Mammary epithelial cell (primary cell): Measurements from ENCODE around the gene TAGLN.

ENCODE experiments used
- EZH2 ChIP-seq: IDR thresholded peaks from 2 replicates; pipeline ENCODE4 v1.6.1; 2012; ENCODE audit warnings: low read length, inconsistent platforms, borderline replicate concordance
- TF ChIP-seq, protein P1 (sequence below), 2 donors: IDR thresholded peaks in 1 of 2; conservative IDR thresholded peaks in 1 of 2; 2 replicates each; pipeline ENCODE4 v1.5.1; 2011 to 2012; ENCODE audit warnings: inconsistent platforms in 2 of 2, low read length in 2 of 2, mild to moderate bottlenecking in 2 of 2, control low read depth in 1 of 2, low read depth in 1 of 2; ENCODE audit not compliant: insufficient read depth in 1 of 2; ENCODE audit errors: extremely low read depth in 1 of 2

DNA sequence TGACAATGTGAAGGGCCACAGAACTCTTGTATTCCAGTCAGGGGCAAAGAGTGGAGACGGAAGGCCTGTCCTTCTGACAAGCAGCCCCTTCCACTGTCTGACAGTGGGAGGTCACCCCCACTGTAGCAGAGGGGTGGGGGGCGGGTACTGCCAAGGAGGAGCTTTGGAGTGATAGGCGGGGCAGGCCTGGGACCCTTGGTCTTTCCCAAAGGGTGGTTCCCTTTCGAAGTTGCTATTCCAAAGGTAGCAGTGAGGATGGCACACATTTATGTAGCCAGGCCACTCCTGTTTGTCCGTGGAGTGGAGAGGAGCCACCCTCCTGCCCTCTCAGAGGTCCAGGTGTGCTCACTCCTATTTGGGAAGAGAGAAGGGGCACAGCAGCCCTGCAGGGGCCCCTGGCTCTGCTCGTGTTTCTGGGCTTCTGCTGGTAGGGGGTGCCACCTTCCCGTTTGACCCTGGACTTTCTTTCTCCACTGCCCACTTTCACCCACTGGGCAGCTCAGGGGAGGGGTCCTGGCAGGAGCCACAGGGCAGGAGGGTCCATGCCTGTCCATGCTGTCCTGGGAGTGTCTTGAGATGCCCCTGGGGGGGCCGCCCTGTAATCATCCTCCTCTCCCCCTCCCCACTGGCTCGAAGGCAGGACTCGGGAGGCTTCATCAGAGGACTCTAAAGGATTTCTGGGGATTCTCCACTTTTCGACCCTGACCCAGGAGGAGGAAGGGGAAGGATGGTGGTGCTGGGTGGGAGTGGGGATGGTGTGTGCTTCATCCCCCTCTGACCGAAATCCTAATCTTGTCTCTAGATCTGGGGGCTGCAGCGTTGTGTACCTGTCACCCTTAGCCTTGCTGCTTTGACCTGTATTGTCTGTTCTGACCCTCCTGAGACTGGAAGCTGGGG lies 994 bp downstream of the TAGLN start:
- TF ChIP-seq, protein P1, sequence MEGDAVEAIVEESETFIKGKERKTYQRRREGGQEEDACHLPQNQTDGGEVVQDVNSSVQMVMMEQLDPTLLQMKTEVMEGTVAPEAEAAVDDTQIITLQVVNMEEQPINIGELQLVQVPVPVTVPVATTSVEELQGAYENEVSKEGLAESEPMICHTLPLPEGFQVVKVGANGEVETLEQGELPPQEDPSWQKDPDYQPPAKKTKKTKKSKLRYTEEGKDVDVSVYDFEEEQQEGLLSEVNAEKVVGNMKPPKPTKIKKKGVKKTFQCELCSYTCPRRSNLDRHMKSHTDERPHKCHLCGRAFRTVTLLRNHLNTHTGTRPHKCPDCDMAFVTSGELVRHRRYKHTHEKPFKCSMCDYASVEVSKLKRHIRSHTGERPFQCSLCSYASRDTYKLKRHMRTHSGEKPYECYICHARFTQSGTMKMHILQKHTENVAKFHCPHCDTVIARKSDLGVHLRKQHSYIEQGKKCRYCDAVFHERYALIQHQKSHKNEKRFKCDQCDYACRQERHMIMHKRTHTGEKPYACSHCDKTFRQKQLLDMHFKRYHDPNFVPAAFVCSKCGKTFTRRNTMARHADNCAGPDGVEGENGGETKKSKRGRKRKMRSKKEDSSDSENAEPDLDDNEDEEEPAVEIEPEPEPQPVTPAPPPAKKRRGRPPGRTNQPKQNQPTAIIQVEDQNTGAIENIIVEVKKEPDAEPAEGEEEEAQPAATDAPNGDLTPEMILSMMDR (conservative IDR thresholded peaks at IDR 0.05 in 1 of 2, IDR thresholded peaks at IDR 0.05 in 1 of 2; ENCODE audit: extremely low read depth in 1 of 2, insufficient read depth in 1 of 2, low read depth in 1 of 2, low read length in 2 of 2): no peak
- no peak for TF ChIP-seq EZH2
